ENCODE data around the gene PTPN18. TPM values are rescaled to one million over a fixed set of nuclear protein-coding genes. Genes with fewer than 3 reads are reported as not detected.

Gene PTPN18
- total and polyA plus RNA-seq, 2 donors (not counting 1 experiment from before 2014, with no cell fraction given), result 91.0 to 102 TPM

DNA sequence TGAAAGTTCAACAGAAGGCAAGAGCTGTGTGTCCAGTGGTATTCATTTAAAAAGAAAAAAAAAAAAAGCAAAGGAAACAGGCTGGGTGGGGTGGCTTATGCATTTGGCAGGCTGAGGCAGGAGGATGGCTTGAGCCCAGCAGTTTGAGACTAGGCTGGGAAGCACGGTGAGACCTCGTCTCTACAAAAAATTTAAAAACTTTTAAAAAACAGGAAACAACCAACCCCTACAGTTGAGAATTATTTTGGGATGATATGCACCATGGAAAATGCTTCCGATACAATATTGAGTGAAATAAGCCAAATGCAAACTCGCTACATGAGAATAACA is 31.2 kb downstream of the PTPN18 start:
- no CpG with 5 or more reads among the region's 4 CpGs for WGBS (ENCODE audit: insufficient coverage)
- DNase-seq (no peak), ATAC-seq (ENCODE audit: low read depth) (no peak)
- Histone ChIP-seq H3K9ac (ENCODE audit: low read length) (no peak overlapping the region), H2AFZ (ENCODE audit: insufficient read depth, low read depth, low read length, poor library complexity, severe bottlenecking) (no peak overlapping the region), H4K20me1 (ENCODE audit: control insufficient read depth, insufficient read depth, low read length, poor library complexity, severe bottlenecking) (no peaks in the 10 kb centered on the region), H3K9me3 (ENCODE audit: control extremely low read depth in 1 of 3, control insufficient read depth in 2 of 3, insufficient read depth in 1 of 3, low read length in 2 of 3) (no peaks in the 10 kb centered on the region), H3K4me2 (replicated peaks; ENCODE audit: low read depth, low read length, poor library complexity, severe bottlenecking) (no peak overlapping the region), H3K4me1 (ENCODE audit: control insufficient read depth in 2 of 2, insufficient read depth in 2 of 2, low read length in 2 of 2) (peaks cover 35 to 71% of the 10 kb centered on the region in 2 donors), H3K27me3 (replicated peaks in 1 of 4; ENCODE audit: control extremely low read depth in 1 of 4, control insufficient read depth in 3 of 4, insufficient read depth in 4 of 4, low read length in 3 of 4) (no peaks in the 10 kb centered on the region), H3K36me3 (replicated peaks in 1 of 2; ENCODE audit: control extremely low read depth in 1 of 2, control insufficient read depth in 1 of 2, extremely low read depth in 1 of 2, insufficient read depth in 2 of 2, low read length in 1 of 2) (no peaks in the 10 kb centered on the region), H3K4me3 (ENCODE audit: control extremely low read depth in 1 of 5, extremely low read depth in 1 of 5, insufficient read depth in 1 of 5, low read depth in 2 of 5, low read length in 4 of 5) (no peak overlapping the region), H3K27ac (ENCODE audit: low read length in 2 of 2) (no peak overlapping the region), H3K79me2 (ENCODE audit: control insufficient read depth, insufficient read depth, low read length) (peaks cover 10% of the 10 kb centered on the region)
- POLR2A ChIA-PET, result no interaction called here
- Mint-ChIP-seq H3K27ac (peak overlapping the region; percentile 48), H3K9me3 (ENCODE audit: insufficient read depth) (no peaks in the 10 kb centered on the region), H3K4me1 (peaks cover 73% of the 10 kb centered on the region), H3K27me3 (no peaks in the 10 kb centered on the region), H3K4me3 (peak overlapping the region; percentile 40)
- CTCF ChIA-PET, result interaction anchor here (1.5 to 2.1 kb wide), 2 partner anchors 8 to 54 kb away, joined by 4 read pairs; no protein-coding TSS in a partner anchor
- intact Hi-C loops (cut with micrococcal nuclease), result no loop called here
- TF ChIP-seq EZH2 (IDR thresholded peaks at IDR 0.05; ENCODE audit: borderline replicate concordance, insufficient read depth, low read depth, low read length, poor library complexity, severe bottlenecking), result no peak

DNA sequence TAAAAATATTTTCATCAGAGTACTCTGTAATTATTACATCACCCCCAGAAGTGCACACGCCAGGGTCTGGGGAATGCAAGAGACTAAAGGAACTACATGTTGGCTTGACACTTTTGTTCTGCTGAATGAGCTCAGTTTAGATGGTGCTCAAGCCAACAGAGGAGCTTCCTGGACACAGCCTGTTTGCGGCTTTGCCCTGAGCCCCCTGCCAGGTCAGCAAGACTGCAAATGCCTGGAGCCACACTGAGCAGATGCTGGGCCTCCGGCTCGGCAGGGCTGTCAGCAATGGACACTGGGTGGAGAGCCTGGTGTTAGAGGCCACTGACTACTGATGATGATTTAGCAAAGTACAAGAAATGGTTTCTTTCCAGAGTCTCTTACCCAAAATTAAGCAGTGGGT is 31.9 kb downstream of the PTPN18 start:
- H3K27me3 Mint-ChIP-seq, result no peaks in the 10 kb centered on the region
- intact Hi-C loops (cut with micrococcal nuclease), result no loop called here
- H3K4me2 ChIP-seq (replicated peaks; ENCODE audit: low read depth, low read length, poor library complexity, severe bottlenecking), result no peak overlapping the region
- H3K27ac ChIP-seq (ENCODE audit: low read length in 2 of 2), result peak overlapping the region in 1 of 2 donors; percentile 0
- CTCF ChIA-PET, result interaction anchor here (1.5 to 2.1 kb wide), 3 partner anchors 9 to 55 kb away, joined by 4 to 5 read pairs (median 4); no protein-coding TSS in a partner anchor
- H3K79me2 ChIP-seq (ENCODE audit: control insufficient read depth, insufficient read depth, low read length), result peaks cover 2% of the 10 kb centered on the region
- H3K4me1 ChIP-seq (ENCODE audit: control insufficient read depth in 2 of 2, insufficient read depth in 2 of 2, low read length in 2 of 2), result peaks cover 37 to 69% of the 10 kb centered on the region in 2 donors
- ATAC-seq (ENCODE audit: low read depth) (no peak), DNase-seq (no peak)
- POLR2A ChIA-PET, result no interaction called here
- peaks cover 69% of the 10 kb centered on the region for H3K4me1 Mint-ChIP-seq
- no peak overlapping the region for H2AFZ ChIP-seq (ENCODE audit: insufficient read depth, low read depth, low read length, poor library complexity, severe bottlenecking)
- H3K9me3 Mint-ChIP-seq (ENCODE audit: insufficient read depth), result no peaks in the 10 kb centered on the region
- no peak overlapping the region for H3K4me3 ChIP-seq (ENCODE audit: control extremely low read depth in 1 of 5, extremely low read depth in 1 of 5, insufficient read depth in 1 of 5, low read depth in 2 of 5, low read length in 4 of 5)
- no peaks in the 10 kb centered on the region for H3K36me3 ChIP-seq (replicated peaks in 1 of 2; ENCODE audit: control extremely low read depth in 1 of 2, control insufficient read depth in 1 of 2, extremely low read depth in 1 of 2, insufficient read depth in 2 of 2, low read length in 1 of 2)
- WGBS (ENCODE audit: insufficient coverage), result 79% methylated on average over 4 of the region's 4 CpGs
- H3K27ac Mint-ChIP-seq, result peak overlapping the region; percentile 56
- H3K27me3 ChIP-seq (replicated peaks in 1 of 4; ENCODE audit: control extremely low read depth in 1 of 4, control insufficient read depth in 3 of 4, insufficient read depth in 4 of 4, low read length in 3 of 4), result no peaks in the 10 kb centered on the region
- H3K4me3 Mint-ChIP-seq, result peak overlapping the region; percentile 37
- TF ChIP-seq, protein P1, sequence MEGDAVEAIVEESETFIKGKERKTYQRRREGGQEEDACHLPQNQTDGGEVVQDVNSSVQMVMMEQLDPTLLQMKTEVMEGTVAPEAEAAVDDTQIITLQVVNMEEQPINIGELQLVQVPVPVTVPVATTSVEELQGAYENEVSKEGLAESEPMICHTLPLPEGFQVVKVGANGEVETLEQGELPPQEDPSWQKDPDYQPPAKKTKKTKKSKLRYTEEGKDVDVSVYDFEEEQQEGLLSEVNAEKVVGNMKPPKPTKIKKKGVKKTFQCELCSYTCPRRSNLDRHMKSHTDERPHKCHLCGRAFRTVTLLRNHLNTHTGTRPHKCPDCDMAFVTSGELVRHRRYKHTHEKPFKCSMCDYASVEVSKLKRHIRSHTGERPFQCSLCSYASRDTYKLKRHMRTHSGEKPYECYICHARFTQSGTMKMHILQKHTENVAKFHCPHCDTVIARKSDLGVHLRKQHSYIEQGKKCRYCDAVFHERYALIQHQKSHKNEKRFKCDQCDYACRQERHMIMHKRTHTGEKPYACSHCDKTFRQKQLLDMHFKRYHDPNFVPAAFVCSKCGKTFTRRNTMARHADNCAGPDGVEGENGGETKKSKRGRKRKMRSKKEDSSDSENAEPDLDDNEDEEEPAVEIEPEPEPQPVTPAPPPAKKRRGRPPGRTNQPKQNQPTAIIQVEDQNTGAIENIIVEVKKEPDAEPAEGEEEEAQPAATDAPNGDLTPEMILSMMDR (IDR thresholded peaks at IDR 0.05), result no peak
- no peak for TF ChIP-seq EZH2 (IDR thresholded peaks at IDR 0.05; ENCODE audit: borderline replicate concordance, insufficient read depth, low read depth, low read length, poor library complexity, severe bottlenecking)
- H3K9me3 ChIP-seq (ENCODE audit: control extremely low read depth in 1 of 3, control insufficient read depth in 2 of 3, insufficient read depth in 1 of 3, low read length in 2 of 3), result no peaks in the 10 kb centered on the region
- no peaks in the 10 kb centered on the region for H4K20me1 ChIP-seq (ENCODE audit: control insufficient read depth, insufficient read depth, low read length, poor library complexity, severe bottlenecking)
- no peak overlapping the region for H3K9ac ChIP-seq (ENCODE audit: low read length)
